Epithelial cell of proximal tubule (primary cell): Measurements from ENCODE around the gene ALG8. TPM values are rescaled to one million over a fixed set of nuclear protein-coding genes. Genes with fewer than 3 reads are reported as not detected.
A peak's percentile ranks its signal among the peaks of the same experiment; 100 is the strongest.

Experiments
- DNase-seq: peaks from one replicate; pipeline ENCODE4 v3.0.0-alpha.2; 2011; ENCODE audit warnings: low read depth
- H3K4me3 ChIP-seq: 2 replicates; pipeline ENCODE4 v1.5.1; 2011; ENCODE audit warnings: low read depth, mild to moderate bottlenecking, low read length
- total RNA-seq: library from RNA; depleted of rRNA; stranded (reverse); fragments of >200 nt; gene quantifications from 2 replicates; pipeline ENCODE4 v1.2.3, GENCODE V29; 2015
- TF ChIP-seq, protein P1 (sequence below): conservative IDR thresholded peaks from 2 replicates; pipeline ENCODE4 v1.5.1; 2012; ENCODE audit warnings: low read depth, mild to moderate bottlenecking, low read length

ALG8 gene
- total RNA-seq, result 38.1 and 47.1 TPM in 2 replicates

DNA sequence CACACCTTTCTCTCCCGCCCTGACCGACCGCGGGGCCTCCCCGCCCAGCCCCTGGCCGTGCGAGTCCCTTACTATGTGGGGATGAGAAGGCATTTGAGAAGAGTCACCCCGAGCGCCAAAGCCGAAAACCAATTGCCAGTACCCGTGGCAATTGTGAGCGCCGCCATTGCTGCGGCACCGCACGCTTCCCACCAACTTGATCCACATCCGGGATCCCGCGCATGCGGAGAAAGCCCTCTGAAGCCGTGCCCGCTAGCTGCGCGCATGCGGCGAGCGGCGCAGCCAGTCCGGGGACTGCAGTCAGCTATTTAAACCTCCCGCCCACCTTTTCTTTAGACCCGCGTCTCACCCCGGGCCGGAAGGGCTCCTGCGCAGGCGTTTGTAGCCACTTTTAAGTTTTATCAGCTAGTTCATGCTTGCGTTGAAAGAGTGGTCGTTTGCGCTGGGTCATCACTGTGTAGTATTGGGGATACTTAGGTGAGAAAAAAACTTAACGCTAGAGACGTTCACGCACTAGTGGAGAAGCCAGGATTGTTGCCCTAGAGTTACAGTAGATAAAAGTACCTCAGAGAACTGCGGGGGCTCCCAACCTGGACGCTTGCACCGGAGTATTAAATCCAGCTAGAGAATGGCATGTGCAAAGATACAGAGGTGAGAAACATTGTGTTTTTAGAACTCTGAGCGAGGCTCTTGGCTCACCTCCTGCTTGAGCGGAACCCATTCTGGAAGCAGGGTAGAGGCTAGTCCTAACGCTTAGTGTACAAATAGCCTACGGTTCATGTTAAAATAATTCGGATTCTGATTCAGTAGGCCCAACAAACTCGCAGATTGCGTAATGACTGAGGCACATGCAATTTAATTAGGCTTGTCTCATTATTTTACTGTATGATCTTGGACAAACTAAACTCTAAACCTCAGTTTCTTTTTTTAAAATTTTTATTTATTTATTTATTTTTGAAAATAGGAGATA lies at the start of gene ALG8:
Gene ALG8 (minus strand): TSS at position 205 of the 970 bp plus-strand sequence. CDS start 38 bp downstream, at position 167.
- DNase-seq, result peak; percentile 57
- peak within 1 kb of the TSS; percentile 93 for H3K4me3 ChIP-seq
- TF ChIP-seq, protein P1, sequence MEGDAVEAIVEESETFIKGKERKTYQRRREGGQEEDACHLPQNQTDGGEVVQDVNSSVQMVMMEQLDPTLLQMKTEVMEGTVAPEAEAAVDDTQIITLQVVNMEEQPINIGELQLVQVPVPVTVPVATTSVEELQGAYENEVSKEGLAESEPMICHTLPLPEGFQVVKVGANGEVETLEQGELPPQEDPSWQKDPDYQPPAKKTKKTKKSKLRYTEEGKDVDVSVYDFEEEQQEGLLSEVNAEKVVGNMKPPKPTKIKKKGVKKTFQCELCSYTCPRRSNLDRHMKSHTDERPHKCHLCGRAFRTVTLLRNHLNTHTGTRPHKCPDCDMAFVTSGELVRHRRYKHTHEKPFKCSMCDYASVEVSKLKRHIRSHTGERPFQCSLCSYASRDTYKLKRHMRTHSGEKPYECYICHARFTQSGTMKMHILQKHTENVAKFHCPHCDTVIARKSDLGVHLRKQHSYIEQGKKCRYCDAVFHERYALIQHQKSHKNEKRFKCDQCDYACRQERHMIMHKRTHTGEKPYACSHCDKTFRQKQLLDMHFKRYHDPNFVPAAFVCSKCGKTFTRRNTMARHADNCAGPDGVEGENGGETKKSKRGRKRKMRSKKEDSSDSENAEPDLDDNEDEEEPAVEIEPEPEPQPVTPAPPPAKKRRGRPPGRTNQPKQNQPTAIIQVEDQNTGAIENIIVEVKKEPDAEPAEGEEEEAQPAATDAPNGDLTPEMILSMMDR, result no peak

DNA sequence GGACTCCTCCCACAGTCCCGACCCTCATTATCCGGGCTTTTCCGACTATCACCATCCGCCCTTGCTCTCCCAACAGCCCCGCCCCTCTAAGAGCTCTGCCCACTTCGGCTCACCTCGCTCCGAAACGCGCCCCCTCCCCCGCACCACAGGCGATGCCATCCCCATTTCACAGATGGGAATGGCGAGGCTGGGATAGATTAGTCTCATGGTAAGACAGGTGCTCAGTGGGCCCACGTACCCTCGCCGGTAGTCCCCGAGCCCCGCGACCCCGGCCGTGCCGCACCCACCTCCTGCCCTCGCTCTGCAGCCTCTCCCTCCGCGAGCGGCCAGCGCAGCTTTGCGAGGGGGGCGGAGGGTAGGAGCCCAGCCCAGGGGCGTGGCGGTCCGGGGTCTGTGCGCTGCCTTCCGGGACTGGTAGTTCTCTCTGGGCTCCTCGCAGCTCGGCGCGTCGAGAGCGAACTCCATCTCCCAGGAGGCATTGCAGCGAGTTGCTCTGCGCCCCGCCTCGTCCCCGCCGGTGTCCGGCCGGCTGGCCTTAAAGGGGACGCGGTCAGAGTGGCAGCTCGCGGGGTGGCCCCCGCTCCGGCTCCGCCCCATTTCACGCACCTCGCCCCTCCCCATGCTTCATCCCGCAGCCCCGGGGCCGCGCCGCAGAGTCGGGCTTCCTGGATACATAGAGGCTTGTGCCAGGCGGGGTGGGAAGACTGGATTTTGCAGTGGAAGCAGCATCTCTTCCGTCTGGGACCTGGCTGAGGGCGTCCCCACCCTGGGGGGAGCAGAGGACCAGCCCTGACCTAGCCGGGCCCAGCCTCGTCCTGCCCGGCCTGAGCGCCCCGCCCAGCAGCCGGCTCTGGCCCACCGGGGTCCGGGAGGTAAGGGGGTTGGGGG lies 49.1 kb upstream of the ALG8 start, which contains the start of the genes KCTD21 and USP35:
Gene KCTD21 (minus strand): TSS at position 341 of the 888 bp plus-strand sequence. CDS start 14,072 bp downstream, outside the sequence.
Gene USP35 (plus strand): TSS at position 634 of the 888 bp plus-strand sequence. CDS start 7,327 bp downstream, outside the sequence.
- TF ChIP-seq, protein P1, result no peak
- peak within 1 kb of the TSS; percentile 80 for H3K4me3 ChIP-seq
- DNase-seq, result peak; percentile 61

DNA sequence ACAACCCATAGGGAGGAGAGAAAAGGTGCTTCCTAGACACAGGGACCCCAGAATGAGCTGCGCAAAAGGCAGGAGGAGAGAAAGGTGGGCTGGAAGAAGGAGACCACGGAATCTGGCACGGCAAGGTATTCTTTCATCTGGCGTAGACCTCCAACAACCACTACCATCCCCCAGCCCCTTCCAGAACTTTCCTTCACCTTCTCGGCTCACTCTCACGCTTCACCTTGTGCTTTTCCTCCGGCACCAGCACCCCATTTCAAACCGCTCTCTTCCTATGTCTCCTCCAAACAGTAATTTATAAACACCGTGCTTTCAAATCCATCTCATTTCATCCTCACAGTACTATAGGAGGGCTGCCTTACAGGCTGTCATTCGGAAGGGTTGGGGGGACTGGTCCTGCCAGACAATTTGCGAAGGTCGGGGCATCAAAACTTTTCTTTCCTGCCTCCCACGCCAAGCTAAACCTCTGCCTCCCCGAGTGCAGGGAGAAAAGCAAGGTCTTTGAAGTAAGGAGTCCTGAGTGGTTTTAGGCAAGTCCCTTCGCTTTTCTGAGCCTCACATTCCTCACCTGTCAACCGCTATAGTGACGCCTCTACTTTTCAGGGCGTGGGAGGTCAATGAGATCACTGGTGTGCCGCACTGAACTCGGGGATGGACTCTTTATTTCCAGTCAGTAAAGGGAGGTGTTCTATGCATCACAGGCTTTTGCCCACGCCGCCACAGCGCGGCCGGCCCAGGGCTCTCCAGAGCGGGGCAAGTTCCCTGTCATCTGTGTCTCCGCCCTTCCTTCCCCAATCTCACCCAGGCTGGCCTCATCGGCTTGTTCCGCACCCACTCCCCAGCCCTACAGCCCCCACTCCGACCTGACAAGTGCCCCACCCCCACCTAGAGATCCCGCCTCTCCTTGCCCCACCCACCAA lies 48.2 kb upstream of the ALG8 start:
- DNase-seq, result no peak
- H3K4me3 ChIP-seq, result peak overlapping the region; percentile 80
- TF ChIP-seq, protein P1, result no peak

DNA sequence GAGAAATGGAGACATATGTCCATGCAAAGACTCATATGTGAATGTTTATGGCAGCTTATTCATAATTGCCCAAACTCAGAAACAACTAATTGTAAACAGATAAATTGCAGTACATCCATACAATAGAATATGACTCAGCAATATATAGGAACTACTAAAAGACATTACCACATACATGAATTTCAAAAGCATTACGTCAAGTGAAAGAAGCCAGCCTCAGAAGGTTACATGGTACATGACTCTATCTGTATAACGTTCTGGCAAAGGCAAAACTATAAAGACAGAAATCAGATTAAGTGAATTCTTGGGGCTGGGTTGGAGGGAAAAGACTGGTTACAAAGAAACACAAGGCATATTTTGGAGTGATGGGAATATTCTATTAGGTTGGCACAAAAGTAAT lies 41.8 kb upstream of the ALG8 start:
- TF ChIP-seq, protein P1, result no peak

DNA sequence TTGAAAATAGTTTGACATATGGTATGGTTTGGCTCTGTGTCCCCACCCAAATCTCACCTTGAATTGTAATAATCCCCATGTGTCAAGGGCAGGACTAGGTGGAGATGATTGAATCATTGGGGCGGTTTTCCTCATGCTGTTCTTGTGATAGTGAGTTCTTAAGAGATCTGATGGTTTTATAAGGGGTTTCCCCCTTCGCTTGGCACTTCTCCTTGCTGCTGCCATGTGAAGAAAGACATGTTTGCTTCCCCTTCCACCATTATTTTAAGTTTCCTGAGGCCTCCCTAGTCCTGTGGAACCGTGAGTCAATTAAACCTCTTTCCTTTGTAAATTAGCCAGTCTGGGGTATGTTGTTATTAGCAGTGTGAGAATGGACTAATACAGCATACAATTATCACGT lies 41.3 kb upstream of the ALG8 start:
- TF ChIP-seq, protein P1, result no peak
- DNase-seq, result no peak
- no peak overlapping the region for H3K4me3 ChIP-seq

More for the DNA sequence above, 41.8 kb upstream of the ALG8 start:
- DNase-seq, result no peak
- no peak overlapping the region for H3K4me3 ChIP-seq
